Ovary (tissue), 3 donors: ENCODE data around the gene CRISPLD2.

ENCODE experiments used
- CTCF ChIP-seq, 3 donors: fragments of 450-650 bp in 2 of 3; fragments of 200-600 bp in 1 of 3; IDR thresholded peaks; one replicate each; pipeline versions ENCODE4 v1.5.1 to v1.8.0; 2016 to 2022; ENCODE audit warnings: antibody characterized with exemption in 3 of 3, mild to moderate bottlenecking in 1 of 3
- POLR2A ChIP-seq: fragments of 450-650 bp; IDR thresholded peaks from one replicate; pipeline ENCODE4 v1.6.1; 2017; ENCODE audit warnings: antibody characterized with exemption, mild to moderate bottlenecking, moderate library complexity
- donor health status: DM: no; HTN: no; CAD: no.

GRCh38 chr16:84883301-84883700 lies 63.5 kb downstream of the CRISPLD2 start:
- TF ChIP-seq POLR2A (no peak), CTCF (IDR thresholded peaks at IDR 0.05) (no peak)
